ENCODE measurements around the gene MPZL1. TPM values are rescaled to one million over a fixed set of nuclear protein-coding genes. Genes with fewer than 3 reads are reported as not detected.

MPZL1 gene
- total and polyA plus RNA-seq, 2 of the 8 experiments (the other 6 are each of a cell fraction or from before 2014, with no cell fraction given): 37.8 to 120 TPM

DNA sequence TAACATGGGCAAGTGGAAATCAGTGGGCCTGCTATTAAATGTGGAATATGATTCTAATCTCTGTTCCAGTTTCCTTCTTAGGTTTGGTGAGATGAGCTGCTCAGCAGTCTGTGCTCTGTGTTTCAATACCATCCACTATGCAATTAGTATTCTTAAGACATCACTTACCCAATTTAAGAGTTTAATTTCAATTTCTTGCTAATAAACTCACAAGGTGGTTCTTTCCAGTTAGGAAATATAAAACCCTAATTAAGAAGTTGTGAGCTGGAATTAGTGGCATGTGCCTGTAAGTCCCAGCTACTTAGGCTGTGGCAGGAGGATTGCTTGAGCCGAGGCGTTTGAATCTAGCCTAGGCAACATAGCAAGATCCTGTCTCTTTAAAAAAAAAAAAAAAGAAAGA is 51.7 kb downstream of the MPZL1 start:
- CTCF ChIA-PET (ENCODE audit: partially characterized antibody): interaction anchor here (0.5 kb wide), 1 partner anchor 82 kb away, joined by 3 read pairs; no protein-coding TSS in a partner anchor

More for the DNA sequence above, 51.7 kb downstream of the MPZL1 start:
- no peak overlapping the region for H3K18ac ChIP-seq (ENCODE audit: extremely low read depth, low read length)
- POLR2A ChIA-PET (ENCODE audit: partially characterized antibody): no interaction called here
- H4K20me1 ChIP-seq (replicated peaks in 1 of 2; ENCODE audit: control insufficient read depth in 1 of 2, insufficient read depth in 2 of 2, low read length in 2 of 2): peaks cover 0 to 8% of the 10 kb centered on the region in 2 experiments
- H3K4me2 ChIP-seq (ENCODE audit: insufficient read depth in 1 of 2, low read depth in 2 of 2, low read length in 2 of 2): no peak overlapping the region
- H2BK15ac ChIP-seq (ENCODE audit: low read length): no peak overlapping the region
- H3K79me2 ChIP-seq (ENCODE audit: control insufficient read depth in 1 of 2, insufficient read depth in 2 of 2, low read length in 2 of 2): no peaks in the 10 kb centered on the region
- H3K23ac ChIP-seq (ENCODE audit: insufficient read length): no peak overlapping the region
- no peak overlapping the region for H2AFZ ChIP-seq (ENCODE audit: low read length)
- H3K23me2 ChIP-seq (ENCODE audit: low read depth, low read length): no peaks in the 10 kb centered on the region; the same call in 1 of the 2 replicates
- peaks cover 5 to 58% (median 31%) of the 10 kb centered on the region in 4 experiments; a peak in 7 of 8 replicates for H3K36me3 ChIP-seq (ENCODE audit: control insufficient read depth in 2 of 4, insufficient read depth in 4 of 4, low read length in 3 of 4)
- H3K14ac ChIP-seq (ENCODE audit: insufficient read length): no peak overlapping the region
- H3K27me3 ChIP-seq (replicated peaks in 1 of 4; ENCODE audit: control insufficient read depth in 3 of 4, extremely low read depth in 1 of 4, insufficient read depth in 3 of 4, low read length in 3 of 4): peaks cover 0 to 3% (median 2%) of the 10 kb centered on the region in 4 experiments; a peak in 5 of 7 replicates
- DNase-seq (ENCODE audit: low read depth in 1 of 2, low spot score in 2 of 2): no peak
- H2BK20ac ChIP-seq (ENCODE audit: low read length): no peak overlapping the region
- H3K9me3 ChIP-seq (ENCODE audit: insufficient read depth in 2 of 2, low read depth in 1 of 2, low read length in 1 of 2): no peaks in the 10 kb centered on the region
- H2BK120ac ChIP-seq (replicated peaks; ENCODE audit: low read depth, low read length): no peak overlapping the region
- no peak overlapping the region for H2AK5ac ChIP-seq (ENCODE audit: low read depth, low read length)
- no peak overlapping the region for H3K4me3 ChIP-seq (ENCODE audit: extremely low read depth in 1 of 4, insufficient read depth in 2 of 4, low read depth in 3 of 4, low read length in 4 of 4)
- no peak overlapping the region for H4K5ac ChIP-seq (ENCODE audit: insufficient read length, low read depth, low read length)
- no peak overlapping the region for H3K27ac ChIP-seq (ENCODE audit: low read depth, low read length)
- FAIRE-seq: no peak
- H3K4ac ChIP-seq (replicated peaks; ENCODE audit: insufficient read length, low read depth, low read length): no peak overlapping the region
- H3K9ac ChIP-seq (replicated peaks in 1 of 4; ENCODE audit: extremely low read depth in 1 of 4, low read depth in 3 of 4, low read length in 3 of 4): no peak overlapping the region
- H3K4me1 ChIP-seq (replicated peaks in 1 of 4; ENCODE audit: control insufficient read depth in 3 of 4, insufficient read depth in 4 of 4, low read length in 3 of 4): no peaks in the 10 kb centered on the region
- H3K79me1 ChIP-seq (ENCODE audit: low read depth, low read length): no peaks in the 10 kb centered on the region
- H4K91ac ChIP-seq (replicated peaks; ENCODE audit: insufficient read length, low read length): no peak overlapping the region
- TF ChIP-seq RNF2 (IDR thresholded peaks at IDR 0.05; ENCODE audit: borderline replicate concordance, low read depth, low read length, missing control alignments, poor library complexity, severe bottlenecking) (no peak), EGR1 (IDR thresholded peaks at IDR 0.05; ENCODE audit: borderline replicate concordance, low read depth, low read length) (no peak), TCF12 (IDR thresholded peaks at IDR 0.05; ENCODE audit: low read depth, low read length) (no peak), CHD1 (IDR thresholded peaks at IDR 0.05; ENCODE audit: low read depth, low read length) (no peak), GABPA (IDR thresholded peaks at IDR 0.05; ENCODE audit: borderline replicate concordance, insufficient read depth, low read length) (no peak), SP4 (IDR thresholded peaks at IDR 0.05; ENCODE audit: low read length) (no peak)
- TF ChIP-seq, protein P1, sequence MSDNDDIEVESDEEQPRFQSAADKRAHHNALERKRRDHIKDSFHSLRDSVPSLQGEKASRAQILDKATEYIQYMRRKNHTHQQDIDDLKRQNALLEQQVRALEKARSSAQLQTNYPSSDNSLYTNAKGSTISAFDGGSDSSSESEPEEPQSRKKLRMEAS (IDR thresholded peaks at IDR 0.05): no peak
- no peak overlapping the region for H4K8ac ChIP-seq (ENCODE audit: extremely low read depth, insufficient read depth, low read length)
- H2BK12ac ChIP-seq (ENCODE audit: low read depth, low read length): no peak overlapping the region
- 81% methylated on average over 2 of the region's 2 CpGs; no CpG with 5 or more reads in 1 of the 2 experiments for WGBS, 2 experiments (ENCODE audit: extremely low coverage in 1 of 2, insufficient coverage in 1 of 2, insufficient read length in 1 of 2, insufficient replicate concordance in 2 of 2, low coverage in 1 of 2, low lambda C conversion rate in 2 of 2, missing lambda C conversion rate in 1 of 2)
- H2BK5ac ChIP-seq (ENCODE audit: low read depth, low read length): no peak overlapping the region
- H3K56ac ChIP-seq (replicated peaks; ENCODE audit: insufficient read length, low read depth, low read length): no peak overlapping the region
